A549 (cell line): ENCODE measurements around the gene POC1B. TPM values are rescaled to one million over a fixed set of nuclear protein-coding genes. Genes with fewer than 3 reads are reported as not detected.

ENCODE experiments used
- ATAC-seq, 2 experiments: fragments of 200-7000 bp in 1 of 2; fragments of >200 bp in 1 of 2; cut with Nextera tagmentation in 1 of 2; cut with Tn5 transposase in 1 of 2; 3 replicates each; pipeline versions ENCODE4 v1.8.0 to v1.9.1; 2018 to 2020; ENCODE audit warnings: mild to moderate bottlenecking in 1 of 2, moderate library complexity in 1 of 2
- CTCF ChIA-PET: fragments of 300-600 bp; sonication (Branson Sonifier 250); formaldehyde crosslinking; extraction: SDS; loops from one replicate; lab custom pipeline; 2021; ENCODE audit warnings: antibody characterized with exemption, inconsistent platforms; lab: Yijun Ruan, JAX
- POLR2A ChIA-PET: fragments of 350-600 bp; formaldehyde crosslinking; extraction: SDS; loops from one replicate; lab custom pipeline; 2021; ENCODE audit warnings: antibody characterized with exemption, inconsistent platforms; lab: Yijun Ruan, JAX
- DNase-seq, 2 experiments: peaks; one replicate each; pipeline versions ENCODE4 v3.0.0 to v3.0.0-alpha.2; 2011 to 2016; ENCODE audit warnings: low read depth in 1 of 2, low spot score in 1 of 2
- FAIRE-seq: peaks from 2 replicates; lab custom pipeline; 2011; peaks lifted over from hg19 to GRCh38; lab: Jason Lieb, UNC
- H3K27ac ChIP-seq, 2 experiments: fragments of >200 bp; sonication (Bioruptor Twin); formaldehyde crosslinking; 3 replicates each; pipeline ENCODE4 v1.5.1; 2016 to 2017
- H3K4me1 ChIP-seq: fragments of >200 bp; sonication (Bioruptor Twin); formaldehyde crosslinking; 3 replicates; pipeline ENCODE4 v1.6.1; 2016
- H3K4me2 ChIP-seq: fragments of >200 bp; sonication (Bioruptor Twin); formaldehyde crosslinking; 3 replicates; pipeline ENCODE4 v1.6.1; 2016
- H3K4me3 ChIP-seq: fragments of >200 bp; sonication (Bioruptor Twin); formaldehyde crosslinking; 3 replicates; pipeline ENCODE4 v1.5.1; 2016
- H3K9me3 ChIP-seq: fragments of >200 bp; sonication (Bioruptor Twin); formaldehyde crosslinking; 3 replicates; pipeline ENCODE4 v1.6.1; 2016
- ATOH8 ChIP-seq: fragments of 250-450 bp; sonication (Bioruptor Pico); IDR thresholded peaks from 2 replicates; pipeline ENCODE4 v1.5.0; 2020; ENCODE audit warnings: low read depth, mild to moderate bottlenecking, moderate library complexity
- BHLHE40 ChIP-seq: IDR thresholded peaks from 2 replicates; pipeline ENCODE4 v1.6.1; 2012; ENCODE audit warnings: low read depth, low read length, inconsistent platforms
- CHD2 ChIP-seq: fragments of 150-350 bp; IDR thresholded peaks from 2 replicates; pipeline ENCODE4 v1.6.1; 2014; ENCODE audit warnings: low read length; ENCODE audit not compliant: partially characterized antibody
- E2F6 ChIP-seq: IDR thresholded peaks from 2 replicates; pipeline ENCODE4 v1.6.1; 2012; ENCODE audit warnings: low read depth, borderline replicate concordance
- EHF ChIP-seq: fragments of 250-450 bp; sonication (Bioruptor Pico); IDR thresholded peaks from 2 replicates; pipeline ENCODE4 v1.5.0; 2020; ENCODE audit warnings: mild to moderate bottlenecking
- FOXS1 ChIP-seq: fragments of 250-450 bp; sonication (Bioruptor Pico); IDR thresholded peaks from 2 replicates; pipeline ENCODE4 v1.5.0; 2020; ENCODE audit warnings: mild to moderate bottlenecking, moderate library complexity
- GATA3 ChIP-seq: IDR thresholded peaks from 2 replicates; pipeline ENCODE4 v1.6.1; 2012; ENCODE audit warnings: borderline replicate concordance
- HMGXB4 ChIP-seq: fragments of 250-450 bp; sonication (Bioruptor Pico); IDR thresholded peaks from 2 replicates; pipeline ENCODE4 v1.5.0; 2021; ENCODE audit warnings: mild to moderate bottlenecking, moderate library complexity, borderline replicate concordance
- HOXA7 ChIP-seq: fragments of 250-450 bp; sonication (Bioruptor Pico); IDR thresholded peaks from 2 replicates; pipeline ENCODE4 v1.5.0; 2020; ENCODE audit warnings: mild to moderate bottlenecking, moderate library complexity
- HOXB5 ChIP-seq: fragments of 250-450 bp; sonication (Bioruptor Pico); IDR thresholded peaks from 2 replicates; pipeline ENCODE4 v1.5.0; 2020; ENCODE audit warnings: mild to moderate bottlenecking, moderate library complexity
- KDM1A ChIP-seq: fragments of 200-600 bp; sonication (generic); IDR thresholded peaks from 2 replicates; pipeline ENCODE4 v1.6.1; 2016; ENCODE audit warnings: low read depth, mild to moderate bottlenecking
- NPAS2 ChIP-seq: fragments of 250-450 bp; sonication (Bioruptor Pico); IDR thresholded peaks from 2 replicates; pipeline ENCODE4 v1.8.0; 2022; ENCODE audit warnings: mild to moderate bottlenecking, moderate library complexity, borderline replicate concordance
- PHF8 ChIP-seq: fragments of 200-600 bp; sonication (generic); IDR thresholded peaks from 2 replicates; pipeline ENCODE4 v1.6.1; 2016; ENCODE audit warnings: low read depth, mild to moderate bottlenecking, antibody characterized with exemption, moderate library complexity, borderline replicate concordance
- RAD21 ChIP-seq, 2 experiments: fragments of >200 bp in 1 of 2; sonication (Bioruptor Twin) in 1 of 2; formaldehyde crosslinking in 1 of 2; IDR thresholded peaks in 1 of 2; conservative IDR thresholded peaks in 1 of 2; 2 replicates in 1 of 2; 3 replicates in 1 of 2; pipeline ENCODE4 v1.6.1; 2012 to 2018; ENCODE audit warnings: inconsistent platforms in 1 of 2
- REST ChIP-seq: fragments of 200-600 bp; sonication (generic); IDR thresholded peaks from 2 replicates; pipeline ENCODE4 v1.6.1; 2016; ENCODE audit warnings: antibody characterized with exemption, mild to moderate bottlenecking, moderate library complexity
- SMC3 ChIP-seq: fragments of >200 bp; sonication (Bioruptor Twin); formaldehyde crosslinking; IDR thresholded peaks from 3 replicates; pipeline ENCODE4 v1.6.1; 2018; ENCODE audit warnings: inconsistent platforms
- WGBS: methylation state at CpG from one replicate; pipeline ENCODE4 v1.1.6; 2017; ENCODE audit errors: missing lambda C conversion rate; 5-methylcytosine and 5-hydroxymethylcytosine counted together
- polyA plus RNA-seq, 4 experiments: library from polyadenylated mRNA; depleted of rRNA in 3 of 4; stranded (reverse); fragments of >200 nt; fragmentation: RNase III in 1 of 4; extraction: RNeasy Plus Mini Kit Qiagen cat#74134 plus additional on column Dnase treatment in 1 of 4; gene quantifications; 2 replicates in 3 of 4; 3 replicates in 1 of 4; pipeline ENCODE4 v1.2.3, GENCODE V29; 2011 to 2017

The POC1B gene
- polyA plus RNA-seq, 2 of the 4 experiments (the other 2 are of a cell fraction) = 10.8 to 38.6 TPM

- H3K9me3 ChIP-seq = no peaks in the 10 kb centered on the region
- ChIA-PET POLR2A (no interaction called here), CTCF (interaction anchor here (1.0 to 3.1 kb wide), 4 partner anchors 8 to 450 kb away, joined by 3 to 34 read pairs (median 8); partner anchors contain the start of genes GALNT4 and POC1B)
- H3K4me3 ChIP-seq = no peak overlapping the region
- no peak for FAIRE-seq
- no peak for ATAC-seq
- H3K4me2 ChIP-seq = no peak overlapping the region
- TF ChIP-seq HOXB5 (CRISPR knock-in tag) = no peak
- no peak for TF ChIP-seq RAD21 (conservative IDR thresholded peaks at IDR 0.05 in 1 of 2, IDR thresholded peaks at IDR 0.05 in 1 of 2)
- no peak for TF ChIP-seq BHLHE40
- no peak for TF ChIP-seq KDM1A
- H3K4me1 ChIP-seq = peaks cover 35% of the 10 kb centered on the region
- WGBS = 48% methylated on average over 3 of the region's 3 CpGs
- DNase-seq = no peak
- H3K27ac ChIP-seq = no peak overlapping the region; a peak in 1 of 6 replicates
These were observed 56.5 kb downstream of the POC1B start for GRCh38 chr12:89469361-89469760.

- H3K4me3 ChIP-seq = no peak overlapping the region
- TF ChIP-seq FOXS1 (CRISPR knock-in tag) (no peak), CHD2 (no peak)
- peaks cover 32% of the 10 kb centered on the region for H3K4me1 ChIP-seq
- H3K4me2 ChIP-seq = no peak overlapping the region
- WGBS = 92% methylated on average over 4 of the region's 4 CpGs
- DNase-seq (no peak), FAIRE-seq (no peak), ATAC-seq (no peak)
- ChIA-PET POLR2A (no interaction called here), CTCF (interaction anchor here (0.8 to 3.5 kb wide), 8 partner anchors 9 to 451 kb away, joined by 3 to 34 read pairs (median 6); partner anchors contain the start of genes GALNT4 and POC1B)
- no peaks in the 10 kb centered on the region for H3K9me3 ChIP-seq
- H3K27ac ChIP-seq = no peak overlapping the region; a peak in 1 of 6 replicates
These were observed 57.1 kb downstream of the POC1B start for GRCh38 chr12:89468648-89469326.

GRCh38 chr12:89468017-89468416, 57.8 kb downstream of the POC1B start:
- FAIRE-seq (no peak), DNase-seq (no peak), ATAC-seq (no peak)
- H3K4me1 ChIP-seq = peaks cover 31% of the 10 kb centered on the region
- ChIA-PET POLR2A (no interaction called here), CTCF (interaction anchor here (0.9 to 3.5 kb wide), 6 partner anchors 10 to 451 kb away, joined by 3 to 19 read pairs (median 6); partner anchors contain the start of gene GALNT4)
- H3K27ac ChIP-seq = no peak overlapping the region
- H3K4me2 ChIP-seq = no peak overlapping the region
- WGBS = 100% methylated on average over 1 of the region's 1 CpG
- H3K9me3 ChIP-seq = no peaks in the 10 kb centered on the region
- no peak for TF ChIP-seq NPAS2
- no peak for TF ChIP-seq HOXA7 (CRISPR knock-in tag)
- TF ChIP-seq EHF (CRISPR knock-in tag) = no peak
- TF ChIP-seq E2F6 = no peak
- TF ChIP-seq PHF8 = no peak
- TF ChIP-seq REST = no peak
- TF ChIP-seq GATA3 = no peak
- no peak for TF ChIP-seq HMGXB4 (CRISPR knock-in tag)
- no peak for TF ChIP-seq ATOH8 (CRISPR knock-in tag)
- TF ChIP-seq SMC3 = no peak
- H3K4me3 ChIP-seq = no peak overlapping the region
